Middle frontal gyrus (tissue), 1 donor: ENCODE measurements around the gene EXOSC6.
"Not testable (repeated sequence)": the region's sequence is repeated elsewhere in the genome, so short reads cannot be mapped to it uniquely, and the experiment has no call there.

ENCODE experiments used
- DNase-seq: peaks from one replicate; pipeline ENCODE4 v3.0.0-alpha.2; 2015; ENCODE audit warnings: low spot score; ENCODE audit errors: extremely low spot score

The EXOSC6 gene

DNA sequence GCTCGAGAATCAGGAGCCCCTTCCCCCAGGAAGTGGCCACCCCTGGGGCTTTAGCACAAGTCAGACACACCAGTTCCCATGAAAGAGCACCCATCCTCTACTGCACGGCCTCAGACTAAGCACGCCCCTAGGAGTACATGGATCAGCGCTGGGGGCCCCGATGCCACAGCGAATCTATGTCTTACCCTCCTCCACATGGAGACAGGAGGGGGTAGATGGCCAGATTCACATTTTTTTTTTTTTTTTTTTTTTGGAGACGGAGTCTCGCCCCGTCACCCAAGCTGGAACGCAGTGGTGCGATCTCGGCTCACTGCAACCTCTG is 3.2 kb upstream of the EXOSC6 start:
- no peak for DNase-seq

GRCh38 chr16:70254180-70254964 is 2.6 kb upstream of the EXOSC6 start:
- no peak for DNase-seq

- no peak for DNase-seq
Measured at GRCh38 chr16:70253291-70254106, 1.8 kb upstream of the EXOSC6 start.

- no peak for DNase-seq
Measured at GRCh38 chr16:70252355-70252988, 732 bp upstream of the EXOSC6 start.

DNA sequence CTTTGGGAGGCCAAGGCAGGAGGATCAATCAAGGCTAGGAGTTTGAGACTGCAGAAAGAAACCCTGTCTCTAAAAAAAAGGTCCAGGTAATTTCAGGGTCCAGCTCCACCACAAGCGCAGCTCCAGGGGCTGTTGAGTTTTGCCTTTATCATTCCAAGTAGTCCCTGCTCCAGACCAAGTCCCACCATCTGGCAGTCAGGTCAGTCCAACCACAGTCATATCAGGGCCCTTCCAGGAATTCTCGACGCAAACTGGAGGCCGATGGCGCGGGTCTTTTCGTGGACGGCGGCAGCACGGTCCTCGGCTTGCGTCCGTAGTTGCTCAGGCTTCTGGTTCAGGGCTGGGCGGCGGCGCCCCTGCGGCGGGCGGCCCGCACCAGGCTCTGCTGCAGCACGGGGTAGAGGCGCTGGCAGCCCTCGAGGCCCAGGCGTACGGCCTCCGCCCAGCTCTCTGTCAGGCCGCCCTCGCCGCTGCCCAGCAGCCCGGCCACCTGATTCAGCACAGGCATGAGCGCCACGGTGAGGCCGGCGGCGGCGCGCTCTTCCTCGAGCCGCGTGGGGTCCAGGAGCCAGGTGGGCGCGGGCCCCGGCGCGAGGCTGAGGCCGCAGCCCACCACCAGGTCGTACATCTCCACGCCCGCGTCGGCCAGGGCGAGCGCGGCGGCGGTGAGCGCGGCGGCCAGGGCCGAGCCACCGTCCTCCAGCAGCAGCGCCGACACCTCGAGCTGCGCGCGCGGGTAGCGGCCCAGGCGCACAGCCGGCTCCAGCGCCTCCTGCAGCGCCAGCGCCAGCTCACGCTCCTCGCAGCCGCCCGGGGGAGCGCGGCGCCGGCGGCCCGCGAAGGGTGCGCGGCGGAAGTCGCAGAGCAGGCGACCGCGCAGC is 752 bp downstream of the EXOSC6 start:
- no peak for DNase-seq

DNA sequence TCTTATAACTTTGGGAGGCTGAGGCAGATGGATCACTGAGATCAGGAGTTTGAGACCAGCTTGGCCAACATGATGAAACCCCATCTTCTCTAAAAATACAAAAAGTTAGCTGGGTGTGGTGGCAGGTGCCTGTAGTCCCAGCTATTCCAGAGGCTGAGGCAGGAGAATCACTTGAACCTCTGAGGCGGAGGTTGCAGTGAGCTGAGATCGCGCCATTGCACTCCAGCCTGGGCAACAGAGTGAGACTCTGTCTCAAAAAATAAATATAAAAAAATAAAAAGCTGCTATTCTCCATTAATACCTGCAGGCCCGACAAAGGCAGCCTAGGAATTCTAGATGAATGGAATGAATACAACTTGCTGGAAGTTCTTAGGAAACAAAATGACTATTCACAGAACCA is 2.0 kb downstream of the EXOSC6 start:
- not testable (repeated sequence) for DNase-seq

DNA sequence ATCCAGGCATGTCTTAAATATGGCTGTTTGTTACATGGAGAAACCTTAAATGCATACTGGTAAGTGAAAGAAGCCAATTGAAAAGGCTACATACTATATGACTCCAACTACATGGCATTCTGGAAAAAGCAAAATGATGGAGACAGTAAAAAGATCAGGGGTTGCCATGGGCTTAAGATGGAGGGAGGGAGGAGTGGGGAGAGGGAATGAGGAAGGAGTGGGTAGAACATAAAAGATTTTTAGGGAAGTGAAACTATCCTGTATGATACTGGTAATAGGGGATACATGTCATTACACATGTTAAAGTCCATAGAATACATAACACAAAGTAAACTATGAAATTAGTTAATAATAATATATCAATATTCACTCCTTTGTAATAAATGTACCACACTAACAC is 13.0 kb downstream of the EXOSC6 start:
- not testable (repeated sequence) for DNase-seq

DNA sequence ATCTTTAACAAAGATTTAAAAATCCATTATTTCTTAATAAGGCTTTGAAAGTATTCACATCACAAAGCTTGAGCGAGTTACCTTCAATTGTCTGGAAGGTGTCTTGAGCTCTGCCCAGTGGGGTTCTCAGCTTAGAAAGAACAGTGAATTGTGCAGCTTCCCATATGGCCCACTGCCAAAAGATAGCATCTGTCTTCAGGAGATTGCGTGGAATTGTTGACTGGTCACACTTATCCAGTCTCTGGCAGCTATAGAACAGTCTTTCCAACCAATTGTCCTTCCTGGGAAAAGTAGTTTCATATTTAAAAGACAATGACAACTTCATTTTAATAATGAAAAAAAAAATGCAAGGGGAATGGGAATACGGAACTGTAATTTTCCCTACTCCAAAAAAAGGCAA is 19.9 kb downstream of the EXOSC6 start:
- DNase-seq = not testable (repeated sequence)

- DNase-seq = not testable (repeated sequence)
Measured at GRCh38 chr16:70226024-70226423, 25.7 kb downstream of the EXOSC6 start.

GRCh38 chr16:70225430-70225829 is 26.3 kb downstream of the EXOSC6 start:
- not testable (repeated sequence) for DNase-seq

DNA sequence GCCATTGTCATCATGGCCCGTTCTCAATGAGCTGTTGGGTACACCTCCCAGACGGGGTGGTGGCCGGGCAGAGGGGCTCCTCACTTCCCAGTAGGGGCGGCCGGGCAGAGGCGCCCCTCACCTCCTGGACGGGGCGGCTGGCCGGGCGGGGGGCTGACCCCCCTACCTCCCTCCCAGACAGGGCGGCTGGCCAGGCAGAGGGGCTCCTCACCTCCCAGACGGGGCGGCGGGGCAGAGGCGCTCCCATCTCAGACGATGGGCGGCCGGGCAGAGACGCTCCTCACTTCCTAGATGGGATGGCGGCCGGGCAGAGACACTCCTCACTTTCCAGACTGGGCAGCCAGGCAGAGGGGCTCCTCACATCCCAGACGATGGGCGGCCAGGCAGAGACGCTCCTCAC is 27.1 kb downstream of the EXOSC6 start:
- DNase-seq = not testable (repeated sequence)

- not testable (repeated sequence) for DNase-seq
Measured at GRCh38 chr16:70223971-70224513, 27.7 kb downstream of the EXOSC6 start.

DNA sequence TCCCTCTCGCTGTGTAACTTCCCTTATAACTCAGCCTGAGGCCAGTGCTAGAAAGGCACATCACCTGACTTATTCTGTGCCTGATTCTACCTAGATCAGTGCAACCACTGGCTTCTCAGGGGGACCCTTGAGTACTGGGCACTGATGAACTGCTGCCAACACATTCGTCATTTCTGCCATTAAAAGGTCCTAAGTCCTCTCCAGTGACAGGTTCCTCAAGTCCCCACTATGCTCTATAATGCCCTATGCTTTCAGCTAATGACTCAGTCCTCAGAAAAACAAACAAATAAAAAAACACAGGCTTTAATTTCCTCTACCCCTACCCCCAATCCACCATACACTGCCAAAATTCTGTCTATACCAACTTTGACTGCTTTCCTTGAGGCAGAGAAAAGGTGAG is 28.5 kb downstream of the EXOSC6 start:
- DNase-seq = not testable (repeated sequence)

DNA sequence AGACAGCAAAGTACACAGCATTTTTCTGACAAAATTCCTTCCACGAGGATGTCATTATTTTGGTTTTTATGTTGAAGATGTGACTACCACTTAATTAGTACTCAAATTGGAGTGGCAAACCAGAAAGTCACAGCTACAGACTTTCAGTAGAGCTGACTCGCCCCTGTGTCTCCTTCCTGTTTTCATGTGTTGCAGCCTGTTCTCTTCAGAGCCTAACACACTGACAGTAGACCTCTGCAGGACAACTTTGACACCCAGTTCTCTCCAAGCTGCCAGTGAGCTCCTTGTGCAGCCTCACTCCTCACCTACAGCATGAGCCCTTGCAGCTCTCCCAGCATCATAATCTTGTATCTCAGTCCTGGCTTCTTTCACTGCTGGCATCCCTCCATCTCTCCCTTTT is 29.2 kb downstream of the EXOSC6 start:
- not testable (repeated sequence) for DNase-seq

DNA sequence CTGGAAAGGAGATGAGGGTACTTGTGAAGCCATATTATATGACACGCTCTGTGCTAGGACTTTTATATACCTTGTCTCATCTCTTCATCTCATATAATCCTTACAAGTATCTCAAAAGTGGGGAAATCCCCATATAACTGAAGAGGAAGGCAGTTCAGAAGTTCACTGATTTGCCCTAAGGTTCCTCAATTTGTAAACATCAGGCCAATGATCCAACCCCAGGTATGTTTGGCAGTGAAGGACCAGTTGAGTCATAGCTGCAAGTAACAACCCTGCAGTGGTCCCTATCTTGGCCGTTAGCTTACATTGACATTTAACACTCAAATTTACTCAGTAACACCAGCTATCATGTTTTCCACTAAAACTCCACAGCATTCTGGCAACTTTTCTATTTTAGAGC is 33.2 kb downstream of the EXOSC6 start:
- not testable (repeated sequence) for DNase-seq

DNA sequence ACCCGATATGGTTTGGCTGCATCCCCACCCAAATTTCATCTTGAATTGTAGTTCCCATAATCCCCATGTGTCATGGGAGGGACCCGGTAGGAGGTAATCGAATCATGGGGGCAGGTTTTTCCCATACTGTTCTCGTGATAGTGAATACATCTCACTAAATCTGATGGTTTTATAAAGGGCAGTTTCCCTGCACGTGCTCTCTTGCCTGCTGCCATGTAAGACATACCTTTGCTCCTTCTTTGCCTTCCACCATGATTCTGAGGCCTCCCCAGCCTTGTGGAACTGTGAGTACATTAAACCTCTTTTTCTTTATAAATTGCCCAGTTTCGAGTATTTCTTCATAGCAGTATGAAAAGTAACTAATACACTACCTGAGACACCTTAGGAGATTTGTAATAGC is 45.4 kb downstream of the EXOSC6 start:
- DNase-seq = not testable (repeated sequence)

- DNase-seq = not testable (repeated sequence)
Measured at GRCh38 chr16:70204668-70205405, 46.9 kb downstream of the EXOSC6 start.

GRCh38 chr16:70204010-70204409 is 47.7 kb downstream of the EXOSC6 start:
- DNase-seq = not testable (repeated sequence)

DNA sequence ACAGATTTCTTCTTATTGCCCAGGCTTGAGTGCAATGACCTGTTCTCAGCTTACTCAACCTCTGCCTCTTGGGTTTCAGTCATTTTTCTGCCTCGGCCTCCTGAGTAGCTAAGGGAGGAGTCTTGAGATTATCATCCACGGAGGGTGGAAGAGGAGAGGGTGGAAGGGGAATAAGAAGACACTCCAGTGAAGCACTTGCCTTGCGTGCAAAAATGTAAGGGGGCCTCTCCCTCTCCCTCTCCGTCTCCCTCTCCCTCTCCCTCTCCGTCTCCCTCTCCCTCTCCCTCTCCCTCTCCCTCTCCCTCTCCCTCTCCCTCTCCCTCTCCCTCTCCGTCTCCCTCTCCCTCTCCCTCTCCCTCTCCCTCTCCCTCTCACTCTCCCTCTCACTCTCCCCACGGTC is 48.2 kb downstream of the EXOSC6 start:
- not testable (repeated sequence) for DNase-seq

- DNase-seq = not testable (repeated sequence)
Measured at GRCh38 chr16:70200063-70200462, 51.7 kb downstream of the EXOSC6 start.
